Measurements from ENCODE around the gene N4BP2L2. TPM values are rescaled to one million over a fixed set of nuclear protein-coding genes. Genes with fewer than 3 reads are reported as not detected.

Gene N4BP2L2
- total RNA-seq, 1 experiment from 2014 or later: 92.7 TPM

DNA sequence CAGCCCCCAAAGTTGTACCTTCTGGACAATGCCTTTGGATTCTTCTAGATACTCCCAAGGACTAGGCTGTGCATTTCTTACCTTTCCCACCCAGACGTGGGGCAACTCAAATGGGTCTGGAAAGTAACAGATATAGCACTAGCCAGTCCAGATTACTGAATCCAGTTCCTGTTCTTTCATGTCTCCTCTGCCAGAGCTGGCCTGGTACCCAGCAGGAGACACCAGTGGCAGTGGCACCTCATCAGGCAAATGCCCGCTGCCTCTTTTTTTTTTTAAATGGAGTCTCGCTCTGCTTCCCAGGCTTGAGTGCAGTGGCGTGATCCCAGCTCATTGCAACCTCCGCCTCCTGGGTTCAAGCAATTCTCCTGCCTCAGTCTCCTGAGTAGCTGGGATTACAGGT, 43.2 kb downstream of the N4BP2L2 start:
- Histone ChIP-seq H3K27me3 (ENCODE audit: insufficient read depth, low read length) (no peaks in the 10 kb centered on the region), H3K27ac (ENCODE audit: low read depth, low read length) (no peak overlapping the region), H3K79me2 (ENCODE audit: insufficient read depth, low read length) (no peaks in the 10 kb centered on the region), H3K4me2 (ENCODE audit: low read length) (no peak overlapping the region), H3K4me1 (ENCODE audit: control insufficient read depth in 1 of 2, insufficient read depth in 2 of 2, low read length in 2 of 2) (no peaks in the 10 kb centered on the region), H3K9me2 (ENCODE audit: insufficient read depth) (no peaks in the 10 kb centered on the region), H3K9ac (ENCODE audit: low read length) (no peak overlapping the region), H3K36me3 (ENCODE audit: control insufficient read depth in 1 of 2, insufficient read depth in 2 of 2, low read length in 2 of 2) (no peaks in the 10 kb centered on the region), H4K20me1 (ENCODE audit: insufficient read depth) (no peaks in the 10 kb centered on the region), H3K9me3 (ENCODE audit: control insufficient read depth in 1 of 2, insufficient read depth in 1 of 2, low read depth in 1 of 2, low read length in 2 of 2) (no peaks in the 10 kb centered on the region), H3K4me3 (replicated peaks in 1 of 2; ENCODE audit: low read depth in 1 of 2, low read length in 2 of 2) (no peak overlapping the region), H2AFZ (ENCODE audit: low read depth, low read length, poor library complexity, severe bottlenecking) (no peak overlapping the region)
- CTCF ChIA-PET: no interaction called here
- ATAC-seq: peak; percentile 38; the same call in 1 of the 2 replicates
- POLR2A ChIA-PET: no interaction called here
- intact Hi-C loops (cut with micrococcal nuclease): no loop called here
- BruUV-seq (replicated peaks): no TSS peak
- DNase-seq (ENCODE audit: low read depth, low spot score): no peak
- TF ChIP-seq REST (IDR thresholded peaks at IDR 0.05; ENCODE audit: low read depth): no peak
- no peak for TF ChIP-seq TCF7L2 (IDR thresholded peaks at IDR 0.05; ENCODE audit: borderline replicate concordance, extremely low read depth, insufficient read depth, insufficient read length)
- TF ChIP-seq, protein P1, sequence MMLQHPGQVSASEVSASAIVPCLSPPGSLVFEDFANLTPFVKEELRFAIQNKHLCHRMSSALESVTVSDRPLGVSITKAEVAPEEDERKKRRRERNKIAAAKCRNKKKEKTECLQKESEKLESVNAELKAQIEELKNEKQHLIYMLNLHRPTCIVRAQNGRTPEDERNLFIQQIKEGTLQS (IDR thresholded peaks at IDR 0.05): no peak
- TF ChIP-seq SIN3A (IDR thresholded peaks at IDR 0.05; ENCODE audit: low read depth): no peak
- TF ChIP-seq FOSL1 (IDR thresholded peaks at IDR 0.05; ENCODE audit: low read depth): no peak
- TF ChIP-seq CBX3 (IDR thresholded peaks at IDR 0.05; ENCODE audit: low read depth): no peak
- TF ChIP-seq SRF (IDR thresholded peaks at IDR 0.05; ENCODE audit: low read depth): no peak
- RAD21 ChIA-PET (ENCODE audit: low non-redundant PET in 1 of 2, low total read pairs in 2 of 2, uncharacterized antibody in 2 of 2, unreplicated experiment in 2 of 2): no interaction called here

DNA sequence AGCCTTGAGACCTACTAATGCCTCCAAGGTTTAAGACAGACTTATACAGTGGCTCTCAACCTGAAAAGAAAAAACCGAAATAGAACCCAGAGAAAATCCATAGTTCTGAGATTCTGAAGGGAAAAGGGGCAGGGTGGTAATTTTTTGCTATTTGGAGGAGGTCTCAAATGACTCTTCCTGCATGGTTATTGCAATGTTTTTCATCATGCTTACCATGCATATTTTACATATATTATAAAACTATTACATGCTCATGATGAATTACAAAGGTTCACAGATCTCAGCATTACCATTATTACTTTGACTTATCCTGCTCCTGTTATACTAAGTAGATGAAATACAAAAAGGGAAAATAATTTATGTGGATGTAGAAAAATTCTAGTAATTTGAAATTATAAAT, 47.6 kb downstream of the N4BP2L2 start:
- ChIA-PET RAD21 (ENCODE audit: low non-redundant PET in 1 of 2, low total read pairs in 2 of 2, uncharacterized antibody in 2 of 2, unreplicated experiment in 2 of 2) (no interaction called here), POLR2A (no interaction called here), CTCF (no interaction called here)
- Histone ChIP-seq H3K27me3 (ENCODE audit: insufficient read depth, low read length) (no peaks in the 10 kb centered on the region), H3K27ac (ENCODE audit: low read depth, low read length) (no peak overlapping the region), H4K20me1 (ENCODE audit: insufficient read depth) (no peaks in the 10 kb centered on the region), H3K9me3 (ENCODE audit: control insufficient read depth in 1 of 2, insufficient read depth in 1 of 2, low read depth in 1 of 2, low read length in 2 of 2) (no peaks in the 10 kb centered on the region), H3K9ac (ENCODE audit: low read length) (no peak overlapping the region), H3K36me3 (ENCODE audit: control insufficient read depth in 1 of 2, insufficient read depth in 2 of 2, low read length in 2 of 2) (no peaks in the 10 kb centered on the region), H3K4me3 (replicated peaks in 1 of 2; ENCODE audit: low read depth in 1 of 2, low read length in 2 of 2) (no peak overlapping the region), H3K4me1 (ENCODE audit: control insufficient read depth in 1 of 2, insufficient read depth in 2 of 2, low read length in 2 of 2) (no peaks in the 10 kb centered on the region), H2AFZ (ENCODE audit: low read depth, low read length, poor library complexity, severe bottlenecking) (no peak overlapping the region), H3K4me2 (ENCODE audit: low read length) (no peak overlapping the region), H3K79me2 (ENCODE audit: insufficient read depth, low read length) (no peaks in the 10 kb centered on the region), H3K9me2 (ENCODE audit: insufficient read depth) (no peaks in the 10 kb centered on the region)
- DNase-seq (ENCODE audit: low read depth, low spot score) (no peak), ATAC-seq (no peak)
- BruUV-seq (replicated peaks): no TSS peak
- intact Hi-C loops (cut with micrococcal nuclease): no loop called here
- TF ChIP-seq POLR2A (IDR thresholded peaks at IDR 0.05; ENCODE audit: borderline replicate concordance, extremely low read depth, insufficient read depth, insufficient read length) (no peak), ZFX (IDR thresholded peaks at IDR 0.05) (no peak), CBX3 (IDR thresholded peaks at IDR 0.05; ENCODE audit: low read depth) (no peak), SIN3A (IDR thresholded peaks at IDR 0.05; ENCODE audit: low read depth) (no peak), SP1 (IDR thresholded peaks at IDR 0.05; ENCODE audit: low read depth) (no peak), ZNF274 (IDR thresholded peaks at IDR 0.05; ENCODE audit: low read depth, low read length) (no peak), EZH2phosphoT487 (IDR thresholded peaks at IDR 0.05; ENCODE audit: borderline replicate concordance) (no peak), TCF7L2 (IDR thresholded peaks at IDR 0.05; ENCODE audit: borderline replicate concordance, extremely low read depth, insufficient read depth, insufficient read length) (no peak), FOSL1 (IDR thresholded peaks at IDR 0.05; ENCODE audit: low read depth) (no peak), SRF (IDR thresholded peaks at IDR 0.05; ENCODE audit: low read depth) (no peak)
- TF ChIP-seq, protein P2, sequence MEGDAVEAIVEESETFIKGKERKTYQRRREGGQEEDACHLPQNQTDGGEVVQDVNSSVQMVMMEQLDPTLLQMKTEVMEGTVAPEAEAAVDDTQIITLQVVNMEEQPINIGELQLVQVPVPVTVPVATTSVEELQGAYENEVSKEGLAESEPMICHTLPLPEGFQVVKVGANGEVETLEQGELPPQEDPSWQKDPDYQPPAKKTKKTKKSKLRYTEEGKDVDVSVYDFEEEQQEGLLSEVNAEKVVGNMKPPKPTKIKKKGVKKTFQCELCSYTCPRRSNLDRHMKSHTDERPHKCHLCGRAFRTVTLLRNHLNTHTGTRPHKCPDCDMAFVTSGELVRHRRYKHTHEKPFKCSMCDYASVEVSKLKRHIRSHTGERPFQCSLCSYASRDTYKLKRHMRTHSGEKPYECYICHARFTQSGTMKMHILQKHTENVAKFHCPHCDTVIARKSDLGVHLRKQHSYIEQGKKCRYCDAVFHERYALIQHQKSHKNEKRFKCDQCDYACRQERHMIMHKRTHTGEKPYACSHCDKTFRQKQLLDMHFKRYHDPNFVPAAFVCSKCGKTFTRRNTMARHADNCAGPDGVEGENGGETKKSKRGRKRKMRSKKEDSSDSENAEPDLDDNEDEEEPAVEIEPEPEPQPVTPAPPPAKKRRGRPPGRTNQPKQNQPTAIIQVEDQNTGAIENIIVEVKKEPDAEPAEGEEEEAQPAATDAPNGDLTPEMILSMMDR (IDR thresholded peaks at IDR 0.05 in 2 of 3, conservative IDR thresholded peaks at IDR 0.05 in 1 of 3; ENCODE audit: borderline replicate concordance in 1 of 3, insufficient read depth in 1 of 3, low read depth in 2 of 3, low read length in 2 of 3): no peak

All from HCT116 (cell line).